Gastroesophageal sphincter (tissue), 4 donors: Measurements from ENCODE around the gene SLC22A5. TPM values are rescaled to one million over a fixed set of nuclear protein-coding genes. Genes with fewer than 3 reads are reported as not detected.

ENCODE experiments used
- ATAC-seq: fragments of 150-250 bp; one replicate; pipeline ENCODE4 v1.9.1; 2016; ENCODE audit warnings: mild to moderate bottlenecking, moderate library complexity
- H3K27ac ChIP-seq, 4 donors: fragments of 200-600 bp; sonication (generic) in 3 of 4; 1 replicate in 3 of 4; 2 replicates in 1 of 4; pipeline ENCODE4 v1.5.1; 2016 to 2019
- H3K27me3 ChIP-seq: fragments of 200-600 bp; sonication (generic); one replicate; pipeline ENCODE4 v1.5.1; 2019
- H3K36me3 ChIP-seq, 2 donors: fragments of 200-600 bp; sonication (generic); one replicate each; pipeline ENCODE4 v1.5.1; 2019; ENCODE audit warnings: control low read depth in 1 of 2
- H3K4me1 ChIP-seq, 3 donors: fragments of 200-600 bp; sonication (generic); 1 replicate in 2 of 3; 2 replicates in 1 of 3; pipeline ENCODE4 v1.5.1; 2016 to 2019; ENCODE audit warnings: control low read depth in 2 of 3
- H3K4me3 ChIP-seq, 2 donors: fragments of 200-600 bp; sonication (generic); one replicate each; pipeline ENCODE4 v1.5.1; 2019; ENCODE audit warnings: mild to moderate bottlenecking in 1 of 2, moderate library complexity in 1 of 2
- H3K9me3 ChIP-seq, 3 donors: fragments of 200-600 bp; sonication (generic); one replicate each; pipeline ENCODE4 v1.5.1; 2017 to 2019; ENCODE audit warnings: control low read depth in 2 of 3
- CTCF ChIP-seq, 4 experiments: fragments of 200-600 bp in 2 of 4; fragments of 450-650 bp in 2 of 4; sonication (generic) in 1 of 4; IDR thresholded peaks; one replicate each; pipeline ENCODE4 v1.5.1; 2017 to 2019; ENCODE audit warnings: antibody characterized with exemption in 4 of 4, mild to moderate bottlenecking in 2 of 4, moderate library complexity in 2 of 4
- EP300 ChIP-seq: sonication (generic); formaldehyde crosslinking; IDR thresholded peaks from one replicate; pipeline ENCODE4 v1.6.1; 2017; ENCODE audit warnings: antibody characterized with exemption, mild to moderate bottlenecking
- POLR2A ChIP-seq, 2 donors: fragments of 450-650 bp; IDR thresholded peaks; one replicate each; pipeline ENCODE4 v1.6.1; 2017; ENCODE audit warnings: antibody characterized with exemption in 2 of 2, mild to moderate bottlenecking in 2 of 2, moderate library complexity in 1 of 2
- POLR2AphosphoS5 ChIP-seq: sonication (generic); formaldehyde crosslinking; IDR thresholded peaks from one replicate; pipeline ENCODE4 v1.6.1; 2017; ENCODE audit warnings: antibody characterized with exemption
- WGBS, 2 donors: methylation state at CpG; one replicate each; pipeline ENCODE4 v1.1.5; 2018; ENCODE audit warnings: low coverage in 1 of 2; 5-methylcytosine and 5-hydroxymethylcytosine counted together
- small RNA-seq, 4 donors: library from RNA; depleted of rRNA; stranded (forward); fragments of <200 nt; gene quantifications; one replicate each; pipeline ENCODE3, GENCODE V24; 2016
- total RNA-seq, 4 donors: library from RNA; depleted of rRNA; stranded (reverse); fragments of >200 nt; gene quantifications; one replicate each; pipeline ENCODE4 v1.1.0, GENCODE V29; 2016

SLC22A5 gene
- total RNA-seq, 4 donors from 2014 or later: 6.5 to 9.6 (median 7.5) TPM

GRCh38 chr5:132439521-132440089 lies 70.1 kb downstream of the SLC22A5 start:
- peak overlapping the region; percentile 66 to 82 (median 78) for H3K27ac ChIP-seq
- TF ChIP-seq POLR2A (IDR thresholded peaks at IDR 0.05): no peak
- peak; percentile 81 for TF ChIP-seq POLR2AphosphoS5
- H3K4me3 ChIP-seq: no peak overlapping the region
- no peaks in the 10 kb centered on the region for H3K9me3 ChIP-seq
- no peaks in the 10 kb centered on the region for H3K36me3 ChIP-seq
- 6 to 19% methylated on average over 6 to 7 of the region's 7 CpGs for WGBS, 2 donors
- peak; percentile 90 for ATAC-seq
- H3K4me1 ChIP-seq: peaks cover 23 to 99% (median 52%) of the 10 kb centered on the region in 3 donors
- H3K27me3 ChIP-seq: no peaks in the 10 kb centered on the region

- H3K9me3 ChIP-seq: no peaks in the 10 kb centered on the region
- no peak for ATAC-seq
- no peaks in the 10 kb centered on the region for H3K27me3 ChIP-seq
- TF ChIP-seq POLR2A (IDR thresholded peaks at IDR 0.05): no peak
- TF ChIP-seq POLR2AphosphoS5: no peak
- no peak for TF ChIP-seq CTCF (IDR thresholded peaks at IDR 0.05)
- TF ChIP-seq EP300: no peak
- no peaks in the 10 kb centered on the region for H3K36me3 ChIP-seq
- peak overlapping the region in 2 of 4 donors; percentile 16 to 71 for H3K27ac ChIP-seq
- H3K4me3 ChIP-seq: no peak overlapping the region
- 74 to 83% methylated on average over 1 to 3 of the region's 7 CpGs for WGBS, 2 donors
- peaks cover 2 to 84% (median 35%) of the 10 kb centered on the region in 3 donors for H3K4me1 ChIP-seq
Measured at GRCh38 chr5:132444061-132444460, 74.6 kb downstream of the SLC22A5 start.

Small RNA genes lying within 50 kb of the gene (small RNA-seq; reads per million reads assigned to genes)
- gene MIR3936: 0 to 0.18 (median 0.06) reads per million in 4 donors

Other genes with a start within 250 kb of the SLC22A5 start
- 10 to 100 TPM; 32.8 to 48.7 (median 37.6) TPM for gene P4HA2, start 141.9 kb upstream of the SLC22A5 start, total RNA-seq
- gene PDLIM4, start 112.0 kb upstream of the SLC22A5 start, total RNA-seq: 100 to 1,000 TPM in 1 of 4 donors, 10 to 100 TPM in 3; 75.0 to 200 (median 92.7) TPM
- 1 to 10 TPM in 1 of 4 donors, under 1 TPM in 3; 0.25 to 1.1 (median 0.61) TPM for gene SLC22A4, start 75.3 kb upstream of the SLC22A5 start, total RNA-seq
- gene IRF1, start 121.1 kb downstream of the SLC22A5 start, total RNA-seq: 10 to 100 TPM; 10.9 to 74.3 (median 19.4) TPM
- not detected for gene IL5, start 173.8 kb downstream of the SLC22A5 start, total RNA-seq
- 10 to 100 TPM; 31.1 to 53.7 (median 35.0) TPM for gene RAD50, start 187.3 kb downstream of the SLC22A5 start, total RNA-seq